GM19238 (cell line): ENCODE data around the gene GABRG1.

Source experiments
- DNase-seq: peaks from one replicate; pipeline ENCODE4 v3.0.0; 2011; ENCODE audit warnings: low spot score; ENCODE audit not compliant: insufficient read length

Gene GABRG1

GRCh38 chr4:46123913-46124755 is at the start of gene GABRG1:
TSS of gene GABRG1 (minus strand) at chr4:46124054. CDS start at chr4:46123913, 141 bp downstream.
- no peak for DNase-seq

GRCh38 chr4:46146993-46147392 is 23.1 kb upstream of the GABRG1 start:
- DNase-seq, result no peak

- DNase-seq, result no peak
These were observed 7.7 kb upstream of the GABRG1 start for GRCh38 chr4:46131498-46132057.

GRCh38 chr4:46124773-46125413 is 1.0 kb upstream of the GABRG1 start:
- no peak for DNase-seq

GRCh38 chr4:46081674-46082073 is 42.2 kb downstream of the GABRG1 start:
- no peak for DNase-seq

GRCh38 chr4:46081248-46081647 is 42.6 kb downstream of the GABRG1 start:
- DNase-seq, result no peak

GRCh38 chr4:46073778-46074177 is 50.1 kb downstream of the GABRG1 start:
- DNase-seq, result no peak

GRCh38 chr4:46051392-46051791 is 72.5 kb downstream of the GABRG1 start:
- DNase-seq, result no peak

- DNase-seq, result no peak
These were observed 91.8 kb downstream of the GABRG1 start for GRCh38 chr4:46032056-46032455.

GRCh38 chr4:46016306-46016705 is 107.5 kb downstream of the GABRG1 start:
- no peak for DNase-seq

- no peak for DNase-seq
These were observed 131.1 kb downstream of the GABRG1 start for GRCh38 chr4:45992728-45993127.

- DNase-seq, result no peak
These were observed 134.1 kb downstream of the GABRG1 start for GRCh38 chr4:45989775-45990174.

- no peak for DNase-seq
These were observed 136.0 kb downstream of the GABRG1 start for GRCh38 chr4:45987858-45988257.
